SIG-M5 treated with dmso at 0.1 percent for 504 hours (cell line): ENCODE measurements around the gene KYNU.
A peak's percentile ranks its signal among the peaks of the same experiment; 100 is the strongest.
"Not testable (repeated sequence)": the region's sequence is repeated elsewhere in the genome, so short reads cannot be mapped to it uniquely, and the experiment has no call there.

Experiments
- DNase-seq: peaks from one replicate; lab custom pipeline; 2025; ENCODE audit not compliant: unreplicated experiment; lab: John Stamatoyannopoulos, UW

KYNU gene

GRCh38 chr2:142870526-142870925, 6.9 kb upstream of the KYNU start:
- no peak for DNase-seq

GRCh38 chr2:142871396-142871795, 6.1 kb upstream of the KYNU start:
- no peak for DNase-seq

GRCh38 chr2:142872882-142873724, 4.4 kb upstream of the KYNU start:
- DNase-seq: peak; percentile 36

- no peak for DNase-seq
Observed at GRCh38 chr2:142873831-142874287, 3.6 kb upstream of the KYNU start.

- DNase-seq: peak; percentile 78
Observed at GRCh38 chr2:142874293-142874814, 3.1 kb upstream of the KYNU start.

GRCh38 chr2:142875010-142875409, 2.5 kb upstream of the KYNU start:
- DNase-seq: no peak

GRCh38 chr2:142875652-142876051, 1.8 kb upstream of the KYNU start:
- no peak for DNase-seq

GRCh38 chr2:142876423-142876822, 1.0 kb upstream of the KYNU start:
- no peak for DNase-seq

GRCh38 chr2:142878031-142878678, 691 bp downstream of the KYNU start:
- DNase-seq: peak; percentile 70

GRCh38 chr2:142879151-142879550, 1.7 kb downstream of the KYNU start:
- no peak for DNase-seq

- DNase-seq: no peak
Observed at GRCh38 chr2:142880279-142880678, 2.8 kb downstream of the KYNU start.

- no peak for DNase-seq
Observed at GRCh38 chr2:142881619-142882018, 4.2 kb downstream of the KYNU start.

- DNase-seq: not testable (repeated sequence)
Observed at GRCh38 chr2:142882500-142882899, 5.0 kb downstream of the KYNU start.

GRCh38 chr2:142883526-142883925, 6.1 kb downstream of the KYNU start:
- DNase-seq: no peak

GRCh38 chr2:142885543-142885942, 8.1 kb downstream of the KYNU start:
- no peak for DNase-seq

GRCh38 chr2:142892715-142893114, 15.3 kb downstream of the KYNU start:
- no peak for DNase-seq

GRCh38 chr2:142893241-142893640, 15.8 kb downstream of the KYNU start:
- DNase-seq: no peak

- no peak for DNase-seq
Observed at GRCh38 chr2:142897807-142898206, 20.3 kb downstream of the KYNU start.

- DNase-seq: not testable (repeated sequence)
Observed at GRCh38 chr2:142900327-142900726, 22.9 kb downstream of the KYNU start.

GRCh38 chr2:142901780-142902179, 24.3 kb downstream of the KYNU start:
- DNase-seq: no peak

- peak; percentile 28 for DNase-seq
Observed at GRCh38 chr2:142903726-142904125, 26.3 kb downstream of the KYNU start.

- peak; percentile 23 for DNase-seq
Observed at GRCh38 chr2:142907653-142908052, 30.2 kb downstream of the KYNU start.
